ENCODE data around the gene LBR. TPM values are rescaled to one million over a fixed set of nuclear protein-coding genes. Genes with fewer than 3 reads are reported as not detected.

LBR gene
- total RNA-seq, 1 donor from 2014 or later: 8.9 TPM

- H3K36me3 ChIP-seq: peaks cover 64% of the 10 kb centered on the region
- intact Hi-C loops (cut with micrococcal nuclease): no loop called here
- no peaks in the 10 kb centered on the region for H3K9me3 ChIP-seq (replicated peaks)
- no peak overlapping the region for H3K4me3 ChIP-seq
- DNase-seq: no peak
- TF ChIP-seq CTCF (IDR thresholded peaks at IDR 0.05; ENCODE audit: borderline replicate concordance): no peak
- H3K4me1 ChIP-seq: no peaks in the 10 kb centered on the region
- H3K27ac ChIP-seq (replicated peaks): no peak overlapping the region
- H3K27me3 ChIP-seq (ENCODE audit: low read depth): no peaks in the 10 kb centered on the region
Observed at GRCh38 chr1:225408249-225408648, 19.6 kb downstream of the LBR start.

DNA sequence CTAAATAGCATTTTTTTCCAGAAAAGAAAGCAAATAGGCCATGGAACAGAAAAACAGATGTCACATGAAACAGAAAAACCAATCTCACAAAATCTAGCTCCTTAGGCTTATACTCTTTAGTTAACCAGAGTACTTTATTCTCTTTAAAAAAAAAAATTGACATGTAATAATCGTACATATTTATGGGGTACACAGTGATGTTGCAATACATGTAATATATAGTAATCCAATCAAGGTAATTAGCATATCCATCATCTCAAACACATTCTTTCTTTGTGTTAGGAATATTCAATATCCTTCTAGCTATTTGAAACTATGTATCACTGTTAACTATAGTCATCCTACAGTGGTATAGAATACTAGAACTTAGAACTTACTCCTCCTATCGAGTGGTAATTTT is 20.1 kb downstream of the LBR start:
- no peaks in the 10 kb centered on the region for H3K9me3 ChIP-seq (replicated peaks)
- H3K36me3 ChIP-seq: peaks cover 64% of the 10 kb centered on the region
- no peak for TF ChIP-seq CTCF (IDR thresholded peaks at IDR 0.05; ENCODE audit: borderline replicate concordance)
- H3K27ac ChIP-seq (replicated peaks): no peak overlapping the region
- no peak overlapping the region for H3K4me3 ChIP-seq
- no peaks in the 10 kb centered on the region for H3K4me1 ChIP-seq
- intact Hi-C loops (cut with micrococcal nuclease): no loop called here
- no peak for DNase-seq
- no peaks in the 10 kb centered on the region for H3K27me3 ChIP-seq (ENCODE audit: low read depth)

- H3K36me3 ChIP-seq: peaks cover 60% of the 10 kb centered on the region
- no peak overlapping the region for H3K27ac ChIP-seq (replicated peaks)
- no peak for TF ChIP-seq CTCF (IDR thresholded peaks at IDR 0.05; ENCODE audit: borderline replicate concordance)
- H3K4me3 ChIP-seq: no peak overlapping the region
- no peaks in the 10 kb centered on the region for H3K27me3 ChIP-seq (ENCODE audit: low read depth)
- no peaks in the 10 kb centered on the region for H3K4me1 ChIP-seq
- no peak for DNase-seq
- no peaks in the 10 kb centered on the region for H3K9me3 ChIP-seq (replicated peaks)
- intact Hi-C loops (cut with micrococcal nuclease): no loop called here
Observed at GRCh38 chr1:225406976-225407725, 20.7 kb downstream of the LBR start.

- H3K4me1 ChIP-seq: no peaks in the 10 kb centered on the region
- H3K9me3 ChIP-seq (replicated peaks): no peaks in the 10 kb centered on the region
- no peak overlapping the region for H3K4me3 ChIP-seq
- H3K36me3 ChIP-seq: peaks cover 40% of the 10 kb centered on the region
- DNase-seq: no peak
- no peaks in the 10 kb centered on the region for H3K27me3 ChIP-seq (ENCODE audit: low read depth)
- H3K27ac ChIP-seq (replicated peaks): no peak overlapping the region
- intact Hi-C loops (cut with micrococcal nuclease): no loop called here
- no peak for TF ChIP-seq CTCF (IDR thresholded peaks at IDR 0.05; ENCODE audit: borderline replicate concordance)
Observed at GRCh38 chr1:225400968-225401367, 26.9 kb downstream of the LBR start.

GRCh38 chr1:225396357-225396756 is 31.5 kb downstream of the LBR start:
- no peaks in the 10 kb centered on the region for H3K9me3 ChIP-seq (replicated peaks)
- no peaks in the 10 kb centered on the region for H3K27me3 ChIP-seq (ENCODE audit: low read depth)
- no peak for DNase-seq
- H3K36me3 ChIP-seq: peaks cover 10% of the 10 kb centered on the region
- H3K27ac ChIP-seq (replicated peaks): no peak overlapping the region
- no peak for TF ChIP-seq CTCF (IDR thresholded peaks at IDR 0.05; ENCODE audit: borderline replicate concordance)
- intact Hi-C loops (cut with micrococcal nuclease): no loop called here
- H3K4me3 ChIP-seq: no peak overlapping the region
- H3K4me1 ChIP-seq: no peaks in the 10 kb centered on the region

All from left ventricle myocardium inferior (tissue), 1 donor.